NCI-H2196 treated with DMSO at 0.1 percent for 48 hours (cell line): ENCODE data around the gene KLK2.

ENCODE experiments used
- DNase-seq: peaks from one replicate; lab custom pipeline; 2025; ENCODE audit not compliant: unreplicated experiment; lab: John Stamatoyannopoulos, UW

The KLK2 gene

DNA sequence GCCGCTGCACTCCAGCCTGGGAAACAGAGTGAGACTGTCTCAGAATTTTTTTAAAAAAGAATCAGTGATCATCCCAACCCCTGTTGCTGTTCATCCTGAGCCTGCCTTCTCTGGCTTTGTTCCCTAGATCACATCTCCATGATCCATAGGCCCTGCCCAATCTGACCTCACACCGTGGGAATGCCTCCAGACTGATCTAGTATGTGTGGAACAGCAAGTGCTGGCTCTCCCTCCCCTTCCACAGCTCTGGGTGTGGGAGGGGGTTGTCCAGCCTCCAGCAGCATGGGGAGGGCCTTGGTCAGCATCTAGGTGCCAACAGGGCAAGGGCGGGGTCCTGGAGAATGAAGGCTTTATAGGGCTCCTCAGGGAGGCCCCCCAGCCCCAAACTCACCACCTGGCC is at the start of gene KLK2:
TSS of gene KLK2 (plus strand) at position 384 of the 400 bp plus-strand sequence. CDS start 35 bp downstream, outside the sequence.
- DNase-seq, result no peak

DNA sequence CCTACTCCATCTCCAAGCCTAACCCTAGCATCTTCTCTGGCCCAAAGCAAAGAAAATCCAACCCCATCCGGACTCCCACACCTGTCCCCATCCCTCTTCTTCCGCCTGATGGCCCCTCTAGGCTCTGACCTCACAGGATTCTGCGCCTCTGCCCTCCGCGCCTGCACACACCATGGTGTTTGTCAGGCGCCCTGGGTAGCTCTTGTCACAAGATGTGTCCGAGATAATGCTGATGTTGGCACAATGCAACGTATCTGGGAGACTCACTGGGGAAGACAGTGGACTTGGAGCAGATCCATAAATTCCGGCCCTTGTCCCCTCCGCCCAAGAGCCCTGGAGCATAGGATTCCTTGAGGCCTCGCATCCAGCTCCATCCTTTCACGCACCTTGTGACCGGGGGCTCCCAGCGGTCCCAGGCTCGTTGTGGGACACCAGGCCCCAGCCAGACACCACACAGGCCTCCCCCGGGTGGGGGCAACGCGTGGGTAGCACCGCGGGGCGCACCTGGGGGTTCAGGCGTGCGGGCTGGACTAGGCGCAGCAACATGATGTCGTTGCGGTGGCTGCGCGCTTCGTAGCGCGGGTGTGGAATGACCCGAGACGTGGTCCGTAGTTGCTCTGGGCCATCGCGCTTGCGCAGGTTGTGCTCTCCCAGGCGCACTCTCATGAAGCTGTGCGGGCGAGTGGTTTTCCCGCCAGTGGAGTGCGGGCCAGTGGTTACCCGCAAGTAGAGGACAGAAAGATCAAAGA is 46.6 kb upstream of the KLK2 start:
- no peak for DNase-seq

DNA sequence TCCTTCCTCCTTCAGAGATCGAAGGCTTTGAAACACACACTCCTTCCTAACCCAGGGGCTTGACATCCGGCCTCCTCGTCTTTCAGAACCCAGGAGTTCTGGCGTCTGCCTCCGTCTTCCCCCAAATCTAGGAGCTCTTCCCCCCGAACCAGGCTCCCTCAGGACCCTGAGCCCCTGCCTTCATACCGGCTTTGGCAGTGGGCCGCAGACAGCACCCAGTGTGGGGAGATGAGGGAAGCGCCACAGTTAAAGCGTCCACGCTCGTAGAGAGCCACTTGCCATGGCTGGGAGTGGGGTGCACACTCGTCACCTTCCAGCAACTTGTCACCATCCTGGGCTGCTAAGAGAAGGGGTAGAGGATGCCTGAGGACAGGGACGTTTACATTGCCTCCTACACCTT is 45.8 kb upstream of the KLK2 start:
- DNase-seq, result no peak

DNA sequence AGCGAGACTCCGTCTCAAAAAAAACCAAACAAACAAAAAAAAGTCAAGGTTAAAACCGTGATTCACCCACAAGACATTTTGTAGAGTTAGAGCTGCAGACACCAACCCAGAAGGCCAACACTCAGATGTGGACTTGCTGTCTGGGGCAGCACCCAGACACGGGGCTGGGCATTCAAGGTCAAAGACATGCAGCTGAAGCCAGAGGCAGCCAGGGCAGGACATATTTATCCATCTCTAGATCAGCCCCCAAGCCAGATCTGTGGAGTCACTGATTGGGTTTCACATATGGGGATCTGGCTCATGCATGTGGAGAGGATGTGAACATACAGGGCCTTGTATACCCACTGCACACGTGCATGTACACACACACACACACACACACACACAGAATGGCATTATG is 43.4 kb upstream of the KLK2 start:
- DNase-seq, result no peak

DNA sequence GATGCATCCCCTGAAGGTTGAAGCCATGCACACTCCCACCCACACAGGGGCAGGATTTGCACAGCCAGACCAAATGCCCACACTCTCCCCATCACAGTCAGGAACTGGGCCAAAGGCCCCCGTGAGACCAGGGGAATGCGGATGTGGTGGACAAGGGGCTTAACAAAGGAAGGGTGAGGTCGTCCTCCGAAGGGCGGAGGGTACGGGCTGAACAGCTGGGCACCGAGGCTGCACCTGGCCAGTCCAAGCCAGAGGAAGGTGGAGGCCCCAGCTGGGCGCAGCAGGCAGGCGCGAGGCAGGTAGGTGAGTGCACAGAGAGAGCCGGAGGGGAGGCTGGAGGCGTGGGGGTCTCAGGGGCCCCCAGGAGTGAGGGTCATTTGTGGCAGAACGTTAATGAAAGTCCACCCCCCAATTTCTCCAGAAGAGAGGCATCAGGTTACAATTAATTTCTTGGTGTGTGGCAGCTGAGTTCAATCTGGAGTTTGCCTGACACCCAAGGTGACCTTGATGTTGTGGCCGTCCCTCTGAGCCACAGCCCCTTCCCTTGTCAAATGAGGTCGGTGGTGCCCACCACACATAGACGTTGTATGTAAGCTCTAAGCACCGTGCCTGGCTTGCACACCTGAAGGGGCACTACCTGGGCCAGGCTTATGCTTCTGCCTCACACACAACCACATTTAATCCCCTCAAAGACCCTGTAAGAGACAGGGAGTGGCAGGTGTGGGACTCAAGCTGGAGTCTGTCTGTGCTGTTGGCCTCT is 42.8 kb upstream of the KLK2 start:
- no peak for DNase-seq

DNA sequence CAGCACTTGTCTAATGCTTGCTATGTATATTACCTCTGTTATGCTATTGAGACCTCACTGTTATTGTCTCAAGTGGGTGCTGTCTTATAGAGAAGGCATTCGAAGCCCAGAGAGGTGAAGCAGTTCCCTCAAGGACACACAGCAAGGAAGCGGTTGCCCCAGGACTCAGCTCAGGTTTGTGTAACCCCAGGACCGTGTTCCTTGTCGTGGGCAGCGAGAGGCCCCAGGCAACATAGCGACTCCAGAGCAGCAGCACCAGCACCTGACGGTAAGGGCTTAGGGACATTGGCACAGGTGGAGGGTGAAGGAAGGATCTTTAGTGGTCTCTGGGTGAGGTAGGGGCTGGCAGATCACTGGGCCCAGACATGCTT is 42.2 kb upstream of the KLK2 start:
- DNase-seq, result no peak

DNA sequence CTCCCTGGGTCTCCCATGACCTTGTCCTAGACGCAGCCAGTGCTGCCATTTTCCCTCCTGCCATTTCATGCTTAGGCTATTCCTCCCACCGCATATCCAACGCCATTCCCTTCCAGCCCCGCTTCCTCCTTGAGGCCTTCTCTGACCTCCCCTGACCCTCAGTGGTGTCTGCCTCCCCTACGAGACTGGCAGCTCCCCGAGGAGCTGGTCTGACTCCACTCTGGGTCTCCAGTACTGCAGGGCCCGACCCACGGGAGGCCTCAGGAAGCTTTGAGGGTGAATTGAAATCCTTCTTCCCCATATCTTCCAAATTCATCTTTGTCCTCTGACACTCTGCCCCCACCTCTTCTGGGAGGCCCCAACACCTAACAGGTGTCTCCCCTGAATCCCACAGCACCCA is 40.6 kb upstream of the KLK2 start:
- DNase-seq, result no peak

DNA sequence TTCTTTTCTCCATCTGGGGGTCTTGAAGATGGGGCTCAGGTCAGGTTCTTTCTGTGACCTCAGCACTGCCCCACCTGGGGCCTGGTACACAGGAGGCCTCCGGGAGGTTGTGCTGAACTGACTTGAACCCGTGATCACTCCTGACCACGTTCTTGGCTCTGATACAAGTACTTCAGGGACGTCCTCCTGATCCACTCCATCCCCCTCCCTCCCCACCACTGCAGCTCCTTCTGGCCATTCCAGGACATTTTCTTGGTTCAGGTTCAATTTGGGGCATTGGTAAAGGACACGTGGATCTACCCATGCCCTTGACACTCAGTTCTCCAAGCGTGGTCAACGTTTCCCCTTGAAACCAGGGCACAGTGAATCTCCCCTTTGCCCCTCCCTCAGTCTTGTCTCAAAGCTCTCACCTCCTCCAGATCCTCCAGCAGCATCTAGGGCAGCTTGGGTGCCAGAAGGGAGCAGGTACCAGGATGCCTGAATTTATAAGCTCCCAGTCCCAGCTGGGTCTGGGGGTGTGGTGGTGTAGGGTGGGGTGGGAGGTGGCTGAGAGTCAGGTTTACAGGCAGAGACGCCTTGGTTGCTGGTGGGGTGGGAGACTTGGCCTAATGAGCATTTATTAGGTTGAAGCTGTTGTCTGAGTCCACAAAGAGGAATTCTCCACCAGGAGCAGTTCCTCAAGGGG is 40.0 kb upstream of the KLK2 start, which contains the start of gene KLK15:
TSS of gene KLK15 (minus strand) at position 458 of the 685 bp plus-strand sequence. CDS start 2,082 bp downstream, outside the sequence.
- DNase-seq, result no peak

DNA sequence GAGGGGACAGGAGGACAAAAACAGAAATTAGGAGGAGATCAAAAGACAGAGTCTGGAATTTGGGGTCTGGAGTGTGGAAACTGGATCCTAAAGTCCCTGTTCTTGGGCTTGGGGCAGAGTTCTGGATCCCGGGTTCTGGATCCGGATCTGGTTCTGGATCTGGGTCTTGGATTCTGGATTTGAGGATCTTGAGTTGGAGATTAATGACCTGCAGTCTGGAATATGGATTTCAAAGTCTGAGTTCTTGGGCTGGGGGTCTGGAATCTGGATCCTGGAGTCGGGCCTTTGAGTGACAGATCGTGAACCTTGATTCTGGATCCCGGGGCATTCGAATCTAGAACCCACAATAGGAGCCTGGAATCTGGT is 39.5 kb upstream of the KLK2 start:
- DNase-seq, result no peak

DNA sequence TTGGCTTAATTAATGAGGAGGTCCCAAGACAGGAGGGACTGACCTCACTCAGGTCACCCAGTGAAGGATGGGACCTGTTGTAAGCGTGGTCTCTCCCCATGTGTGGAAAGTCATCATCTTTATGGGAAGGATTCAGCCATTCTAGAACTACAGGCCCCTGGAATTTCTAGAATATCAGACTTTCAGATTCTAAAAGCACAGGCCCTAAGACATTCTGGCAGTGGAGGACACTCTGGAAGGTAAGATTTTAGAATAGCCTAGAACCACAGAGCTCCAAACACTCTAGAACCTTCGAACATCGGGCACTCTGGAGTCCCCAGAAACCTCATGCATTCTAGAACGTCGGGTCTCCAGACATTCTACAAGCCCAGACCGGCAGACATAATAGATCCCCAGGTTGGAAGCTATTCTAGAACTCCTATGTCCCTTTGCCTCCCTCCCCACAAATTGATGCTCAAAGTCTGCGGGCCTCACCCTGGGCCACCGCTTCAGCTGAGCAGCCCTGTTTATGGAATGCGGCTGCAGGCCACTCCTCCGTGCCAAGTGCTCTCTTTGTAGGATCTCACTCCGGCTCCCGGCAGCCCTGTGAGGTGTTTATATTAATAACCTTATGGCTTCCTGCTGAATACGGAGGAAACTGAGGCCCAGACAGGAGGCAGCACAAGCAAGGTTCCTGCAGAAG is 38.0 kb upstream of the KLK2 start:
- no peak for DNase-seq

DNA sequence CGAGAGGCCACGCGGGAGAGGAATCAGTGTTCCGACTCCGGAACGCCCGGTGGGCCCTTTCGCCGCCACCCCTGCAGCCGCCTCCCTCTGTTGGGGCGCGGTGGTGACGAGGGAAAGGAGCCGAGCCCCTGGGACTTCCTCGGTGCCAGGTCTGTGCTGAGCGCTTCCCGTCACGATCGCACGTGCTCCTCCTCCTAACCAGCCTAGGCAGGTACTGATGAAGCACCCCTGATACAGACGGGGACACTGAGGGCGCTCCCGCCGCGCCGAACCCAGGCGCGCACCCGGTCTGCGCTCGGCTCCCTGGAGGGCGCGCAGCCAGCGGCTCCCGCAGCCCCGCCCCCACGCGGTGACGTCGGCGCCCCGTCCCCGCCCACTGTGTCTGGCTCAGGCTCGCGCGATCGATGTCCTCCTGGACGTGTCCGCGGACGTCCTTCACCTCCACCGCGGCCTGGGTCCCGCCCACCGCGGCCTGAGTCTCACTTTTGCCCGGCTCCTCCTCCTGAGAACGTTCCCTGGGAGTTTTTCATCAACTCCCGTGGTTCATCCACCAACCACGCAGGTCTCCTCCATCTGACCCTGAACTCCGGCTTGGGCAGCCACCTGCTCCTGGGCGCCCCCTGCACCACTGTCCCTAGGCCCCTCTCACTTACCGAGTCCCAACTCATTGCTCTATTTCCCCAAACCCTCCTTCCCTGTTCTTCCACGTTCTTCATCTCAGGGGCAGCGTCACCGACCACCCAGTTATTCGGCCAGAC is 37.3 kb upstream of the KLK2 start:
- DNase-seq, result peak; percentile 64

DNA sequence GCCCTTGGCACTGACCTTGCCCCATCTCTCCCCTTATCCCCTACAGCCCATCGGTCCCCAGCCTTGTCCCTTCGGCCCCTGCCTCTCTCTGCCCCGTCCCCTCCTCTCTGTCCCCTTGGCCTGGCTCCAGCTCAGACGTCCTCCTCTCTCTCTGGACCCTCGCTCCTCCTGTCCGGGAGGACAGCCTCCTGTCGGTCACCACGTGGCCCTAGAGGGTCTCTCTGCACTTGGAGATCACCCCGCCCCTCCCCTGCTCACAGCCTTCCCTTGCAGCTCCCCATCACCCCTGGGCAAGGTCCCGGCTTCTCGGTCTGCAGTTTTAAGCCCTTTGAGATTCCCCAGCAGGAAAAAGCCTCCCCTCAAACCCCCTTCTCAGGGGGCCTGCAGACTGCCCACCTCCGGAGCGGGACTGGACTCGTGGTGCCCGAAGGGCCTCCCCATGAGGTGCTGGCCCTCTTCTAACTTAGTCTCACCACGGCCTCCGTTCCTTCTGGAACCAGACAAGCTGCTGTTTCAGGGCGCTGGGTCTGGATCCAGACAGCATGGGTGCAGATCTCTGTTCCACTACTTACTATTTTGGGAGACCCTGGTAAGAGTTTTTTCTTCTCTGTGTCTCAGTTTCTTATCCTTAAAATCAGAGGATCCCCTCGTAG is 36.6 kb upstream of the KLK2 start:
- DNase-seq, result no peak

DNA sequence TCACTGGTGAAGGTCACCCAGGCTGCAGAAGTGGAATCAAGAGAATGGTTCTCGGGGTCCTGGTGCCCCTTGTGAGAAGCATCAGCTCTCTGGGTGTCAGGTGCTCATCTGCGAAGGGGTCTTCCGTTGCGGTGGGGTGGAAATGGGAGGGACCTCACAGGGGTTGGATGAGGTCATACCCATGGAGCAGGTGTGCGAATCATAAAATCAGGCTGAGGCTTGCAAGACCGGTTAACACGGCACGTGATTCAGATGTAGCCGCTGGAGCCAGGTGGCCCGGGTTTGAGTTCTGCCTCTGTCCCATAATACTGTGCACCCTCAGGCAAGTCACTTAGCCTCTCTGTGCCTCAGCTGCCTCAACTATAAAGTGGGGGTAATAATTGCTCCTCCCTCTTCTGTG is 35.9 kb upstream of the KLK2 start:
- no peak for DNase-seq

DNA sequence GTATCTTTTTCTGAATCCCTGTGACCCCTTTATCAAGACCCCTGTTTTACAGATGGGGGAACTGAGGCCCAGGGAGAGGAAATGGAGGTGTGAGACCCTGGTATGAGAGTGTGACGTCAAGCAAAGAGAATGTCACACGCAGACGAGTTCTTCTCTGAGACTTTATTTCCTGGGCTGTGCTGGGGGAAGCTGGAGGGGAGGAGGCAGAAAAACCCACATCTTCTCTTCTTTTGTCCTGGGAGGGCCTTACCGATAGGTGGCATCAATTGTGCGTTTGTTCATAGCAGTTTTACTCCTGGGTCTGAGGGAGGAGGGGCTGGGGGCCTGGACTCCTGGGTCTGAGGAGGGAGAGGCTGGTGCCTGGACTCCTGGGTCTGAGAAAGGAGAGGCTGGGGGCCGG is 35.0 kb upstream of the KLK2 start:
- DNase-seq, result no peak

DNA sequence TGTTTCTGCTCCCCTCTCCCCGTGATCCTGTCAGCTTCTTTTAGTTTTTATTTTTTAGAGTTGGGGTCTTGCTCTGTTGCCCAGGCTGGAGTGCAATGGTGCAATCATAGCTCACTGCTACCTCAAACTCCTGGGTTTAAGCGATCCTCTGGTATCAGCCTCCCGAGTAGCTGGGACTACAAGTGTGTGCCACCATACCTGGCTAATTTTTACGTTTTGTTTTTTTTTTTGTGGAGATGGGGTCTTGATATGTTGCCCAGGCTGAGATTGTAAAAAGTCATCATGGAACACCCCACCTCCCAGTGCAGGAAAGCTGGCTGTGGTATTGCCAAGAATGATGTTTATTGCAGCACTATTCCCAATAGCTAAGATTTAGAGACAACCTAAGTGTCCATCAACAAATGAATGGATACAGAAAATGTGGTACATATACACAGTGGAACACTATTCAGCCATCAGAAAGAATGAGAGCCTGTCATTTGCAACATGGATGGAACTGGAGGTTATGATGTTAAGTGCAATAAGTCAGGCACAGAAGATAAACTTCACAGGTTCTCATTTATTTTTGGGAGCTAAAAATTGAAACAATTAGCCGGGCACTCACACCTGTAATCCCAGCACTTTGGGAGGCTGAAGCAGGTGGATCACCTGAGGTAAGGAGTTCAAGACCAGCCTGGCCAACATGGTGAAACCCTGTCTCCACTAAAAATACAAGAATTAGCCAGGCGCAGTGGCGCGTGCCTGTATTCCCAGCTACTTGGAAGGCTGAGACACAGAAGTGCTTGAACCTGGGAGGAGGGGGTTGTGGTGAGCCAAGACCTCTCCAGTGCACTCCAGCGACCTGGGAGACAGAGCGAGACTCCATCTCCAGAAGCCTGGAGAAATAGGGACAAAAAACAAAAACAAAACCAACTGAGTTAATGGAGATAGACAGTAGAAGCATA is 33.3 kb upstream of the KLK2 start:
- DNase-seq, result no peak

DNA sequence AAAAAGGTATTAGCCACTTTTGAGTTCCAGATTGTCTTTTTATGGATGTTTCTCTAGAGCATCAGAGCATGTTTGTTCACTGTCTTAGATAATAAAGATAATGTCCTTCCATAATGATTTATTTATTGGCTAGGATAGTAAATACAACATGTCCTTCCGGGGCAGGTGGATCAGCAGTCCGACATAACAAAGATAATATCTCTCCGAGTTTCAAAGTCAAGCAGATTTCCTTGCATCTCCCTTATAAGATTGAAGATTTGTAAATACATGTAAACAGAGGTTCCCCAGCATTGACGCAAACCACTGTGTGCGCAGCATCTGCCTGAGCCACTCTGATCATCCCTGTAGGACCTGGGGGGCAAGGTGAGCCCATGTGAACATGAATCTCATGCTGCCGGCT is 31.1 kb upstream of the KLK2 start:
- DNase-seq, result no peak

DNA sequence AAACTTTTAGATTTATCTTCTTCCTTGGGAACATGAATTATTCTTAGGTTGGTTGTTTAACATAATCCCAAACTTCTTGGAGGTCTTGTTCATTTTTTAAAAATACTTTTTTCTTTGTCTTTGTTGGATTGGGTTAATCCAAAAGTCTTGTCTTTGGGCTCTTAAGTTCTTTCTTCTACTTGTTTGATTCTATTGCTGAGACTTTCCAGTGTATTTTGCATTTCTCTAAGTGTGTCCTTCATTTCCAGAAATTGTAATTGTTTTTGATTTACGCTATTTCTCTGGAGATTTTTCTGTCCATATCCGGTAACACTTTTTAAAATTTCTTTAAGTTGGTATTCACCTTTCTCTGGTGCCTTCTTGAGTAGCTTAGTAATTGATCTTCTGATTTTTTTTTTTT is 30.0 kb upstream of the KLK2 start:
- no peak for DNase-seq

DNA sequence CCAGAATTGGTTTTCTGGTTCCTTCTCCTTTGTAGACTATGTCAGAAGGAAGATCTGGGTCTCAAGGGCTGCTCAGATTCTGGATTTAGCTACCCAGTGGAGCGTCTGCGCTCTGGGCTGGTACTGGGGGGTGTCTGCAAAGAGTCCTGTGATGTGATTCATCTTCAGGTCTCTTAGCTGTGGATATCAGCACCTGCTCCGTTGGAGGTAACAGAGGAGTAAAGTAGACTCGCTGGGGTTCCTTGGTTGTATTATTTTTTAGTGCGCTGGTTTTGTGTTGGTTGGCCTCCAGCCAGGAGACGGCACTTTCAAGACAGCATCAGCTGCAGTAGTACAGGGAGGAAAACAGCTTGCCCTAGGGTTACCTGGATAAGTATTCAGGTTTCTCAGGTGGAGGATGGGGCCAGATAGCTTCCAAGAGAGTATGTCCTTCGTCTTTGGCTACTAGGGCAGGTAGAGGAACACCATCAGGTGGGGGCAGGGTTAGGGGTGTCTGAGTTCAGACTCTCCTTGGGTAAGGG is 29.5 kb upstream of the KLK2 start:
- DNase-seq, result peak; percentile 8
